ENCODE measurements around the gene PMEPA1. TPM values are rescaled to one million over a fixed set of nuclear protein-coding genes. Genes with fewer than 3 reads are reported as not detected.

Gene PMEPA1
- total and polyA plus RNA-seq, 10 of the 15 experiments (the other 5 are each of a cell fraction or from before 2014, with no cell fraction given) = 0.02 to 0.10 (median 0.04) TPM; not detected in 3

DNA sequence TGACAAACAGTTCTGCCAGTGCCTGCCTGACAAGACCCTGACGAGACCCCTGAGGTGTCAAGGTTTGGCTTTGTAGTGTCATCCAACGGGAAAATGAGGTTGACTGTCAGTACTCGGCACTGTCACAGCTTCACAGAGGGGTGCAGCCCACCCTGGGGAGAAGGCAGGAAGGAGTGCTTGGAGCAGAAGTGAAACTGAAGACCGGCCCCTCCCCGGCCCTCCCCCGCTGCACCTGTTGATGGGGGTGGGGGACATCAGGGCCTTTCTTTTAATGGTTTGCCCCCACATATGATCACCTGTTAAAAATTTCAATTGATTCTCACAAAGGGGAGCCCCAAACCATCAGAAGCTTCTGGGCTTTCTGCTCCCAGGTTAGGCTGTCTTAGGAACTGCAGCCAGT is 6.8 kb downstream of the PMEPA1 start (continued):
- TF ChIP-seq, protein P1, sequence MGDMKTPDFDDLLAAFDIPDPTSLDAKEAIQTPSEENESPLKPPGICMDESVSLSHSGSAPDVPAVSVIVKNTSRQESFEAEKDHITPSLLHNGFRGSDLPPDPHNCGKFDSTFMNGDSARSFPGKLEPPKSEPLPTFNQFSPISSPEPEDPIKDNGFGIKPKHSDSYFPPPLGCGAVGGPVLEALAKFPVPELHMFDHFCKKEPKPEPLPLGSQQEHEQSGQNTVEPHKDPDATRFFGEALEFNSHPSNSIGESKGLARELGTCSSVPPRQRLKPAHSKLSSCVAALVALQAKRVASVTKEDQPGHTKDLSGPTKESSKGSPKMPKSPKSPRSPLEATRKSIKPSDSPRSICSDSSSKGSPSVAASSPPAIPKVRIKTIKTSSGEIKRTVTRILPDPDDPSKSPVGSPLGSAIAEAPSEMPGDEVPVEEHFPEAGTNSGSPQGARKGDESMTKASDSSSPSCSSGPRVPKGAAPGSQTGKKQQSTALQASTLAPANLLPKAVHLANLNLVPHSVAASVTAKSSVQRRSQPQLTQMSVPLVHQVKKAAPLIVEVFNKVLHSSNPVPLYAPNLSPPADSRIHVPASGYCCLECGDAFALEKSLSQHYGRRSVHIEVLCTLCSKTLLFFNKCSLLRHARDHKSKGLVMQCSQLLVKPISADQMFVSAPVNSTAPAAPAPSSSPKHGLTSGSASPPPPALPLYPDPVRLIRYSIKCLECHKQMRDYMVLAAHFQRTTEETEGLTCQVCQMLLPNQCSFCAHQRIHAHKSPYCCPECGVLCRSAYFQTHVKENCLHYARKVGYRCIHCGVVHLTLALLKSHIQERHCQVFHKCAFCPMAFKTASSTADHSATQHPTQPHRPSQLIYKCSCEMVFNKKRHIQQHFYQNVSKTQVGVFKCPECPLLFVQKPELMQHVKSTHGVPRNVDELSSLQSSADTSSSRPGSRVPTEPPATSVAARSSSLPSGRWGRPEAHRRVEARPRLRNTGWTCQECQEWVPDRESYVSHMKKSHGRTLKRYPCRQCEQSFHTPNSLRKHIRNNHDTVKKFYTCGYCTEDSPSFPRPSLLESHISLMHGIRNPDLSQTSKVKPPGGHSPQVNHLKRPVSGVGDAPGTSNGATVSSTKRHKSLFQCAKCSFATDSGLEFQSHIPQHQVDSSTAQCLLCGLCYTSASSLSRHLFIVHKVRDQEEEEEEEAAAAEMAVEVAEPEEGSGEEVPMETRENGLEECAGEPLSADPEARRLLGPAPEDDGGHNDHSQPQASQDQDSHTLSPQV (IDR thresholded peaks at IDR 0.05) = no peak
- TF ChIP-seq ZNF622 (IDR thresholded peaks at IDR 0.05) (no peak), SUZ12 (IDR thresholded peaks at IDR 0.05; ENCODE audit: unreplicated experiment) (no peak), EGR1 (IDR thresholded peaks at IDR 0.05; ENCODE audit: borderline replicate concordance in 1 of 2, low read depth in 2 of 2, low read length in 2 of 2) (0 out of 3 replicates have a peak, but pooled peaks of 1 of the 2 experiments have one; percentile 20), TCF12 (IDR thresholded peaks at IDR 0.05; ENCODE audit: low read depth, low read length) (peak; percentile 94), IKZF1 (conservative IDR thresholded peaks at IDR 0.05) (no peak)

DNA sequence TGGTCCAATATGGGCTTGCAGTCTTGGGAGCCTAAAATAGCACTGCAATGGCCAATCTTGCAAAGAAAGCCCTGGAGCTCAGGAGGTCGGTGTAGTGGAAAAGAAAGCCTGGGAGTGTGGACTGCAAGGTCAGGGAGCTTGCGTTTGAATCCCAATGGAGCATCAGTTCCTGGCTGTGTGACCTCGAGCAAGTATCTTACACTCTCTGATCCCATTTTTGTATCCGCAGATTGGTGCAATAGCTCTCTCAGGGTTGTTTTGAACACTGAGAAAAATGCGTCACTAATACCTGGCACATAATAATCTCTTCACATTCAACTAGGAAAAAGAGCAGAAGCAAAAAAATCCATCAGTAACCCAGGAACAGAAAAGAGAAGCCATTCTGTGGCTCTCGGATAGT is 7.3 kb downstream of the PMEPA1 start:
- DNase-seq (ENCODE audit: low read depth, low spot score) = no peak
- peak overlapping the region; percentile 4; the same call in 1 of the 2 replicates for H3K4me2 ChIP-seq (ENCODE audit: control insufficient read depth, insufficient read depth)
- intact Hi-C loops (cut with micrococcal nuclease; ENCODE audit: unreplicated experiment) = no loop called here
- TF ChIP-seq POLR2AphosphoS2 (IDR thresholded peaks at IDR 0.05; ENCODE audit: low read depth, low read length) = no peak
- no peak for TF ChIP-seq USF2 (IDR thresholded peaks at IDR 0.05; ENCODE audit: borderline replicate concordance, low read depth, low read length)
- no peak for TF ChIP-seq SMC3 (IDR thresholded peaks at IDR 0.05; ENCODE audit: borderline replicate concordance, low read length)
- TF ChIP-seq, protein P2, sequence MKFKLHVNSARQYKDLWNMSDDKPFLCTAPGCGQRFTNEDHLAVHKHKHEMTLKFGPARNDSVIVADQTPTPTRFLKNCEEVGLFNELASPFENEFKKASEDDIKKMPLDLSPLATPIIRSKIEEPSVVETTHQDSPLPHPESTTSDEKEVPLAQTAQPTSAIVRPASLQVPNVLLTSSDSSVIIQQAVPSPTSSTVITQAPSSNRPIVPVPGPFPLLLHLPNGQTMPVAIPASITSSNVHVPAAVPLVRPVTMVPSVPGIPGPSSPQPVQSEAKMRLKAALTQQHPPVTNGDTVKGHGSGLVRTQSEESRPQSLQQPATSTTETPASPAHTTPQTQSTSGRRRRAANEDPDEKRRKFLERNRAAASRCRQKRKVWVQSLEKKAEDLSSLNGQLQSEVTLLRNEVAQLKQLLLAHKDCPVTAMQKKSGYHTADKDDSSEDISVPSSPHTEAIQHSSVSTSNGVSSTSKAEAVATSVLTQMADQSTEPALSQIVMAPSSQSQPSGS (IDR thresholded peaks at IDR 0.05; ENCODE audit: low read length) = no peak
- TF ChIP-seq NRF1 (conservative IDR thresholded peaks at IDR 0.05; ENCODE audit: low read depth, low read length) = no peak
- TF ChIP-seq, protein P3, sequence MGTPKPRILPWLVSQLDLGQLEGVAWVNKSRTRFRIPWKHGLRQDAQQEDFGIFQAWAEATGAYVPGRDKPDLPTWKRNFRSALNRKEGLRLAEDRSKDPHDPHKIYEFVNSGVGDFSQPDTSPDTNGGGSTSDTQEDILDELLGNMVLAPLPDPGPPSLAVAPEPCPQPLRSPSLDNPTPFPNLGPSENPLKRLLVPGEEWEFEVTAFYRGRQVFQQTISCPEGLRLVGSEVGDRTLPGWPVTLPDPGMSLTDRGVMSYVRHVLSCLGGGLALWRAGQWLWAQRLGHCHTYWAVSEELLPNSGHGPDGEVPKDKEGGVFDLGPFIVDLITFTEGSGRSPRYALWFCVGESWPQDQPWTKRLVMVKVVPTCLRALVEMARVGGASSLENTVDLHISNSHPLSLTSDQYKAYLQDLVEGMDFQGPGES (IDR thresholded peaks at IDR 0.05) = no peak
- TF ChIP-seq, protein P4, sequence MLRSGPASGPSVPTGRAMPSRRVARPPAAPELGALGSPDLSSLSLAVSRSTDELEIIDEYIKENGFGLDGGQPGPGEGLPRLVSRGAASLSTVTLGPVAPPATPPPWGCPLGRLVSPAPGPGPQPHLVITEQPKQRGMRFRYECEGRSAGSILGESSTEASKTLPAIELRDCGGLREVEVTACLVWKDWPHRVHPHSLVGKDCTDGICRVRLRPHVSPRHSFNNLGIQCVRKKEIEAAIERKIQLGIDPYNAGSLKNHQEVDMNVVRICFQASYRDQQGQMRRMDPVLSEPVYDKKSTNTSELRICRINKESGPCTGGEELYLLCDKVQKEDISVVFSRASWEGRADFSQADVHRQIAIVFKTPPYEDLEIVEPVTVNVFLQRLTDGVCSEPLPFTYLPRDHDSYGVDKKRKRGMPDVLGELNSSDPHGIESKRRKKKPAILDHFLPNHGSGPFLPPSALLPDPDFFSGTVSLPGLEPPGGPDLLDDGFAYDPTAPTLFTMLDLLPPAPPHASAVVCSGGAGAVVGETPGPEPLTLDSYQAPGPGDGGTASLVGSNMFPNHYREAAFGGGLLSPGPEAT (IDR thresholded peaks at IDR 0.05; ENCODE audit: low read depth) = no peak

More for the DNA sequence above, 7.3 kb downstream of the PMEPA1 start:
- ChIA-PET RAD21 (ENCODE audit: unreplicated experiment) (no interaction called here), CTCF (no interaction called here), SMC1A (ENCODE audit: uncharacterized antibody, unreplicated experiment) (interaction anchor here (0.8 to 1.4 kb wide), 4 partner anchors 16 to 479 kb away, joined by 3 to 4 read pairs (median 3); no protein-coding TSS in a partner anchor), POLR2A (no interaction called here)
- 36% methylated on average over 6 of the region's 6 CpGs for WGBS (ENCODE audit: insufficient coverage, insufficient replicate concordance, low lambda C conversion rate, missing lambda C conversion rate)
- Histone ChIP-seq H2AFZ (ENCODE audit: control insufficient read depth, low read depth, low read length) (no peak overlapping the region), H3K27ac (ENCODE audit: control insufficient read depth, insufficient read depth) (no peak overlapping the region), H3K9ac (ENCODE audit: control insufficient read depth, insufficient read depth, low read length) (no peak overlapping the region), H3K27me3 (replicated peaks in 1 of 2; ENCODE audit: control insufficient read depth in 2 of 2, insufficient read depth in 2 of 2, low read length in 1 of 2) (peaks cover 0 to 4% of the 10 kb centered on the region in 2 experiments; a peak in 3 of 4 replicates), H3K4me1 (ENCODE audit: control insufficient read depth, insufficient read depth, low read length) (peaks cover 25% of the 10 kb centered on the region), H4K20me1 (ENCODE audit: control insufficient read depth, insufficient read depth) (no peaks in the 10 kb centered on the region), H3K4me3 (no peak overlapping the region), H3K9me3 (replicated peaks; ENCODE audit: control insufficient read depth, insufficient read depth, low read length) (no peaks in the 10 kb centered on the region), H3K79me2 (ENCODE audit: control insufficient read depth, insufficient read depth, low read length) (no peaks in the 10 kb centered on the region), H3K36me3 (ENCODE audit: control insufficient read depth in 2 of 2, insufficient read depth in 2 of 2, low read length in 1 of 2) (no peaks in the 10 kb centered on the region)
- ATAC-seq (no peak), FAIRE-seq (no peak)
- in situ Hi-C loops (cut with MboI) = no loop called here
- no TSS peak for BruUV-seq (replicated peaks)
